ENCODE data around the gene FGG. TPM values are rescaled to one million over a fixed set of nuclear protein-coding genes. Genes with fewer than 3 reads are reported as not detected.

FGG gene
- total RNA-seq, 1 donor from 2014 or later = 4.7 TPM

GRCh38 chr4:154626793-154627484 lies 14.5 kb upstream of the FGG start:
- no peaks in the 10 kb centered on the region for H3K36me3 ChIP-seq (ENCODE audit: control insufficient read depth in 3 of 3, insufficient read depth in 3 of 3, low read length in 3 of 3)
- H3K4me1 ChIP-seq (ENCODE audit: control insufficient read depth in 3 of 3, insufficient read depth in 3 of 3, low read length in 3 of 3) = peaks cover 0 to 3% (median 0%) of the 10 kb centered on the region in 3 donors
- H3K9ac ChIP-seq (ENCODE audit: low read depth in 1 of 3, low read length in 3 of 3) = peak overlapping the region in 1 of 3 donors; percentile 26
- H3K27ac ChIP-seq (ENCODE audit: low read depth, low read length) = no peak overlapping the region
- H3K9me3 ChIP-seq (ENCODE audit: control insufficient read depth in 3 of 3, low read length in 3 of 3) = no peaks in the 10 kb centered on the region
- H3K4me3 ChIP-seq (ENCODE audit: low read length in 3 of 3) = peak overlapping the region in 1 of 3 donors; percentile 34
- H3K27me3 ChIP-seq (ENCODE audit: control insufficient read depth in 3 of 3, insufficient read depth in 3 of 3, low read length in 3 of 3) = peaks cover 5 to 7% (median 5%) of the 10 kb centered on the region in 3 donors

GRCh38 chr4:154625971-154626370 lies 13.5 kb upstream of the FGG start:
- H3K9ac ChIP-seq (ENCODE audit: low read depth in 1 of 3, low read length in 3 of 3) = no peak overlapping the region
- no peak overlapping the region for H3K4me3 ChIP-seq (ENCODE audit: low read length in 3 of 3)
- peaks cover 0 to 3% (median 0%) of the 10 kb centered on the region in 3 donors for H3K4me1 ChIP-seq (ENCODE audit: control insufficient read depth in 3 of 3, insufficient read depth in 3 of 3, low read length in 3 of 3)
- H3K27ac ChIP-seq (ENCODE audit: low read depth, low read length) = no peak overlapping the region
- peaks cover 5 to 7% (median 5%) of the 10 kb centered on the region in 3 donors for H3K27me3 ChIP-seq (ENCODE audit: control insufficient read depth in 3 of 3, insufficient read depth in 3 of 3, low read length in 3 of 3)
- no peaks in the 10 kb centered on the region for H3K36me3 ChIP-seq (ENCODE audit: control insufficient read depth in 3 of 3, insufficient read depth in 3 of 3, low read length in 3 of 3)
- H3K9me3 ChIP-seq (ENCODE audit: control insufficient read depth in 3 of 3, low read length in 3 of 3) = no peaks in the 10 kb centered on the region

GRCh38 chr4:154623995-154624394 lies 11.5 kb upstream of the FGG start:
- H3K9ac ChIP-seq (ENCODE audit: low read depth in 1 of 3, low read length in 3 of 3) = no peak overlapping the region
- no peak overlapping the region for H3K4me3 ChIP-seq (ENCODE audit: low read length in 3 of 3)
- peaks cover 3 to 5% (median 5%) of the 10 kb centered on the region in 3 donors for H3K27me3 ChIP-seq (ENCODE audit: control insufficient read depth in 3 of 3, insufficient read depth in 3 of 3, low read length in 3 of 3)
- H3K27ac ChIP-seq (ENCODE audit: low read depth, low read length) = no peak overlapping the region
- H3K36me3 ChIP-seq (ENCODE audit: control insufficient read depth in 3 of 3, insufficient read depth in 3 of 3, low read length in 3 of 3) = no peaks in the 10 kb centered on the region
- H3K4me1 ChIP-seq (ENCODE audit: control insufficient read depth in 3 of 3, insufficient read depth in 3 of 3, low read length in 3 of 3) = peaks cover 0 to 3% (median 0%) of the 10 kb centered on the region in 3 donors
- H3K9me3 ChIP-seq (ENCODE audit: control insufficient read depth in 3 of 3, low read length in 3 of 3) = no peaks in the 10 kb centered on the region

- peaks cover 3 to 5% (median 5%) of the 10 kb centered on the region in 3 donors for H3K27me3 ChIP-seq (ENCODE audit: control insufficient read depth in 3 of 3, insufficient read depth in 3 of 3, low read length in 3 of 3)
- no peaks in the 10 kb centered on the region for H3K36me3 ChIP-seq (ENCODE audit: control insufficient read depth in 3 of 3, insufficient read depth in 3 of 3, low read length in 3 of 3)
- no peak overlapping the region for H3K4me3 ChIP-seq (ENCODE audit: low read length in 3 of 3)
- H3K9ac ChIP-seq (ENCODE audit: low read depth in 1 of 3, low read length in 3 of 3) = no peak overlapping the region
- peaks cover 0 to 3% (median 0%) of the 10 kb centered on the region in 3 donors for H3K4me1 ChIP-seq (ENCODE audit: control insufficient read depth in 3 of 3, insufficient read depth in 3 of 3, low read length in 3 of 3)
- H3K27ac ChIP-seq (ENCODE audit: low read depth, low read length) = no peak overlapping the region
- no peaks in the 10 kb centered on the region for H3K9me3 ChIP-seq (ENCODE audit: control insufficient read depth in 3 of 3, low read length in 3 of 3)
These were observed 11.0 kb upstream of the FGG start for GRCh38 chr4:154623436-154623835.

GRCh38 chr4:154622598-154622997 lies 10.1 kb upstream of the FGG start:
- no peak overlapping the region for H3K27ac ChIP-seq (ENCODE audit: low read depth, low read length)
- no peaks in the 10 kb centered on the region for H3K36me3 ChIP-seq (ENCODE audit: control insufficient read depth in 3 of 3, insufficient read depth in 3 of 3, low read length in 3 of 3)

GRCh38 chr4:154620111-154620510 lies 7.7 kb upstream of the FGG start:
- Histone ChIP-seq H3K4me3 (ENCODE audit: low read length in 3 of 3) (no peak overlapping the region), H3K27ac (ENCODE audit: low read depth, low read length) (no peak overlapping the region), H3K36me3 (ENCODE audit: control insufficient read depth in 3 of 3, insufficient read depth in 3 of 3, low read length in 3 of 3) (no peaks in the 10 kb centered on the region), H3K9ac (ENCODE audit: low read depth in 1 of 3, low read length in 3 of 3) (no peak overlapping the region), H3K27me3 (ENCODE audit: control insufficient read depth in 3 of 3, insufficient read depth in 3 of 3, low read length in 3 of 3) (no peaks in the 10 kb centered on the region), H3K9me3 (ENCODE audit: control insufficient read depth in 3 of 3, low read length in 3 of 3) (no peaks in the 10 kb centered on the region), H3K4me1 (ENCODE audit: control insufficient read depth in 3 of 3, insufficient read depth in 3 of 3, low read length in 3 of 3) (no peaks in the 10 kb centered on the region)

More at GRCh38 chr4:154622598-154622997, 10.1 kb upstream of the FGG start:
- Histone ChIP-seq H3K9ac (ENCODE audit: low read depth in 1 of 3, low read length in 3 of 3) (no peak overlapping the region), H3K4me3 (ENCODE audit: low read length in 3 of 3) (no peak overlapping the region), H3K27me3 (ENCODE audit: control insufficient read depth in 3 of 3, insufficient read depth in 3 of 3, low read length in 3 of 3) (peaks cover 3 to 5% (median 4%) of the 10 kb centered on the region in 3 donors), H3K4me1 (ENCODE audit: control insufficient read depth in 3 of 3, insufficient read depth in 3 of 3, low read length in 3 of 3) (peaks cover 0 to 3% (median 0%) of the 10 kb centered on the region in 3 donors), H3K9me3 (ENCODE audit: control insufficient read depth in 3 of 3, low read length in 3 of 3) (no peaks in the 10 kb centered on the region)

GRCh38 chr4:154618708-154619315 lies 6.4 kb upstream of the FGG start:
- H3K9ac ChIP-seq (ENCODE audit: low read depth in 1 of 3, low read length in 3 of 3) = no peak overlapping the region
- H3K4me1 ChIP-seq (ENCODE audit: control insufficient read depth in 3 of 3, insufficient read depth in 3 of 3, low read length in 3 of 3) = no peaks in the 10 kb centered on the region
- no peaks in the 10 kb centered on the region for H3K9me3 ChIP-seq (ENCODE audit: control insufficient read depth in 3 of 3, low read length in 3 of 3)
- H3K36me3 ChIP-seq (ENCODE audit: control insufficient read depth in 3 of 3, insufficient read depth in 3 of 3, low read length in 3 of 3) = no peaks in the 10 kb centered on the region
- no peaks in the 10 kb centered on the region for H3K27me3 ChIP-seq (ENCODE audit: control insufficient read depth in 3 of 3, insufficient read depth in 3 of 3, low read length in 3 of 3)
- no peak overlapping the region for H3K4me3 ChIP-seq (ENCODE audit: low read length in 3 of 3)
- H3K27ac ChIP-seq (ENCODE audit: low read depth, low read length) = no peak overlapping the region

GRCh38 chr4:154617820-154618317 lies 5.4 kb upstream of the FGG start:
- no peak overlapping the region for H3K27ac ChIP-seq (ENCODE audit: low read depth, low read length)
- H3K4me1 ChIP-seq (ENCODE audit: control insufficient read depth in 3 of 3, insufficient read depth in 3 of 3, low read length in 3 of 3) = no peaks in the 10 kb centered on the region

GRCh38 chr4:154616731-154617130 lies 4.3 kb upstream of the FGG start:
- H3K4me1 ChIP-seq (ENCODE audit: control insufficient read depth in 3 of 3, insufficient read depth in 3 of 3, low read length in 3 of 3) = no peaks in the 10 kb centered on the region
- no peak overlapping the region for H3K9ac ChIP-seq (ENCODE audit: low read depth in 1 of 3, low read length in 3 of 3)
- no peak overlapping the region for H3K4me3 ChIP-seq (ENCODE audit: low read length in 3 of 3)
- no peaks in the 10 kb centered on the region for H3K9me3 ChIP-seq (ENCODE audit: control insufficient read depth in 3 of 3, low read length in 3 of 3)
- H3K27me3 ChIP-seq (ENCODE audit: control insufficient read depth in 3 of 3, insufficient read depth in 3 of 3, low read length in 3 of 3) = peaks cover 0 to 3% (median 0%) of the 10 kb centered on the region in 3 donors
- no peak overlapping the region for H3K27ac ChIP-seq (ENCODE audit: low read depth, low read length)
- no peaks in the 10 kb centered on the region for H3K36me3 ChIP-seq (ENCODE audit: control insufficient read depth in 3 of 3, insufficient read depth in 3 of 3, low read length in 3 of 3)

More at GRCh38 chr4:154617820-154618317, 5.4 kb upstream of the FGG start:
- Histone ChIP-seq H3K4me3 (ENCODE audit: low read length in 3 of 3) (no peak overlapping the region), H3K9me3 (ENCODE audit: control insufficient read depth in 3 of 3, low read length in 3 of 3) (no peaks in the 10 kb centered on the region), H3K36me3 (ENCODE audit: control insufficient read depth in 3 of 3, insufficient read depth in 3 of 3, low read length in 3 of 3) (no peaks in the 10 kb centered on the region), H3K9ac (ENCODE audit: low read depth in 1 of 3, low read length in 3 of 3) (no peak overlapping the region), H3K27me3 (ENCODE audit: control insufficient read depth in 3 of 3, insufficient read depth in 3 of 3, low read length in 3 of 3) (peaks cover 0 to 3% (median 0%) of the 10 kb centered on the region in 3 donors)

GRCh38 chr4:154616287-154616686 lies 3.8 kb upstream of the FGG start:
- no peaks in the 10 kb centered on the region for H3K4me1 ChIP-seq (ENCODE audit: control insufficient read depth in 3 of 3, insufficient read depth in 3 of 3, low read length in 3 of 3)
- H3K27ac ChIP-seq (ENCODE audit: low read depth, low read length) = no peak overlapping the region
- peaks cover 0 to 3% (median 0%) of the 10 kb centered on the region in 3 donors for H3K27me3 ChIP-seq (ENCODE audit: control insufficient read depth in 3 of 3, insufficient read depth in 3 of 3, low read length in 3 of 3)
- H3K9me3 ChIP-seq (ENCODE audit: control insufficient read depth in 3 of 3, low read length in 3 of 3) = no peaks in the 10 kb centered on the region
- H3K4me3 ChIP-seq (ENCODE audit: low read length in 3 of 3) = no peak overlapping the region
- no peaks in the 10 kb centered on the region for H3K36me3 ChIP-seq (ENCODE audit: control insufficient read depth in 3 of 3, insufficient read depth in 3 of 3, low read length in 3 of 3)
- no peak overlapping the region for H3K9ac ChIP-seq (ENCODE audit: low read depth in 1 of 3, low read length in 3 of 3)
